ENCODE results near the gene OR1A1. TPM values are rescaled to one million over a fixed set of nuclear protein-coding genes. Genes with fewer than 3 reads are reported as not detected.
"Not testable (repeated sequence)": the region's sequence is repeated elsewhere in the genome, so short reads cannot be mapped to it uniquely, and the experiment has no call there.

The OR1A1 gene
- polyA plus RNA-seq, 1 experiment, result not detected

- POLR2A ChIA-PET, result no interaction called here
- Histone ChIP-seq H3K27me3 (ENCODE audit: control insufficient read depth, insufficient read depth, low read length) (no peaks in the 10 kb centered on the region), H3K36me3 (ENCODE audit: control insufficient read depth, insufficient read depth, low read length) (no peaks in the 10 kb centered on the region), H3K4me3 (ENCODE audit: low read depth, low read length) (no peak overlapping the region)
- CTCF ChIA-PET, result no interaction called here
- TF ChIP-seq CTCF (IDR thresholded peaks at IDR 0.05; ENCODE audit: insufficient read depth, low read depth, low read length), result no peak
- no peak for DNase-seq (ENCODE audit: low read depth)
Measured at GRCh38 chr17:3213001-3213400, 5.5 kb downstream of the OR1A1 start.

GRCh38 chr17:3213587-3213986 is 6.1 kb downstream of the OR1A1 start:
- H3K36me3 ChIP-seq (ENCODE audit: control insufficient read depth, insufficient read depth, low read length), result no peaks in the 10 kb centered on the region
- no peaks in the 10 kb centered on the region for H3K27me3 ChIP-seq (ENCODE audit: control insufficient read depth, insufficient read depth, low read length)
- no peak overlapping the region for H3K4me3 ChIP-seq (ENCODE audit: low read depth, low read length)
- ChIA-PET CTCF (interaction anchor here (1.0 kb wide), 1 partner anchor 71 kb away, joined by 3 read pairs; no protein-coding TSS in a partner anchor), POLR2A (no interaction called here)
- no peak for TF ChIP-seq CTCF (IDR thresholded peaks at IDR 0.05; ENCODE audit: insufficient read depth, low read depth, low read length)
- DNase-seq (ENCODE audit: low read depth), result no peak

GRCh38 chr17:3219978-3220377 is 12.5 kb downstream of the OR1A1 start:
- DNase-seq (ENCODE audit: low read depth); POLR2A ChIA-PET; H3K4me3 ChIP-seq (ENCODE audit: low read depth, low read length); CTCF ChIA-PET; H3K36me3 ChIP-seq (ENCODE audit: control insufficient read depth, insufficient read depth, low read length); H3K27me3 ChIP-seq (ENCODE audit: control insufficient read depth, insufficient read depth, low read length): not testable (repeated sequence)

GRCh38 chr17:3221850-3222249 is 14.4 kb downstream of the OR1A1 start:
- POLR2A ChIA-PET, result no interaction called here
- CTCF ChIA-PET, result no interaction called here
- no peak for TF ChIP-seq CTCF (IDR thresholded peaks at IDR 0.05; ENCODE audit: insufficient read depth, low read depth, low read length)
- Histone ChIP-seq H3K27me3 (ENCODE audit: control insufficient read depth, insufficient read depth, low read length) (no peaks in the 10 kb centered on the region), H3K4me3 (ENCODE audit: low read depth, low read length) (no peak overlapping the region), H3K36me3 (ENCODE audit: control insufficient read depth, insufficient read depth, low read length) (no peaks in the 10 kb centered on the region)
- no peak for DNase-seq (ENCODE audit: low read depth)

- no peak overlapping the region for H3K4me3 ChIP-seq (ENCODE audit: low read depth, low read length)
- TF ChIP-seq CTCF (IDR thresholded peaks at IDR 0.05; ENCODE audit: insufficient read depth, low read depth, low read length), result no peak
- ChIA-PET CTCF (no interaction called here), POLR2A (no interaction called here)
- no peak for DNase-seq (ENCODE audit: low read depth)
- H3K36me3 ChIP-seq (ENCODE audit: control insufficient read depth, insufficient read depth, low read length), result no peaks in the 10 kb centered on the region
- no peaks in the 10 kb centered on the region for H3K27me3 ChIP-seq (ENCODE audit: control insufficient read depth, insufficient read depth, low read length)
Measured at GRCh38 chr17:3222505-3222904, 15.0 kb downstream of the OR1A1 start.

- POLR2A ChIA-PET, result not testable (repeated sequence)
Measured at GRCh38 chr17:3224721-3225352, 17.4 kb downstream of the OR1A1 start.

GRCh38 chr17:3232300-3232699 is 24.8 kb downstream of the OR1A1 start:
- H3K36me3 ChIP-seq (ENCODE audit: control insufficient read depth, insufficient read depth, low read length); POLR2A ChIA-PET; CTCF ChIA-PET; DNase-seq (ENCODE audit: low read depth); H3K27me3 ChIP-seq (ENCODE audit: control insufficient read depth, insufficient read depth, low read length); H3K4me3 ChIP-seq (ENCODE audit: low read depth, low read length): not testable (repeated sequence)

More at GRCh38 chr17:3224721-3225352, 17.4 kb downstream of the OR1A1 start:
- H3K27me3 ChIP-seq (ENCODE audit: control insufficient read depth, insufficient read depth, low read length); DNase-seq (ENCODE audit: low read depth); H3K4me3 ChIP-seq (ENCODE audit: low read depth, low read length); H3K36me3 ChIP-seq (ENCODE audit: control insufficient read depth, insufficient read depth, low read length); CTCF ChIA-PET: not testable (repeated sequence)

- H3K27me3 ChIP-seq (ENCODE audit: control insufficient read depth, insufficient read depth, low read length); H3K36me3 ChIP-seq (ENCODE audit: control insufficient read depth, insufficient read depth, low read length); CTCF ChIA-PET; DNase-seq (ENCODE audit: low read depth); H3K4me3 ChIP-seq (ENCODE audit: low read depth, low read length); POLR2A ChIA-PET: not testable (repeated sequence)
Measured at GRCh38 chr17:3238685-3239084, 31.2 kb downstream of the OR1A1 start.

- POLR2A ChIA-PET; CTCF ChIA-PET; DNase-seq (ENCODE audit: low read depth); H3K36me3 ChIP-seq (ENCODE audit: control insufficient read depth, insufficient read depth, low read length); H3K4me3 ChIP-seq (ENCODE audit: low read depth, low read length); H3K27me3 ChIP-seq (ENCODE audit: control insufficient read depth, insufficient read depth, low read length): not testable (repeated sequence)
Measured at GRCh38 chr17:3241044-3241443, 33.6 kb downstream of the OR1A1 start.

- H3K36me3 ChIP-seq (ENCODE audit: control insufficient read depth, insufficient read depth, low read length); DNase-seq (ENCODE audit: low read depth); H3K4me3 ChIP-seq (ENCODE audit: low read depth, low read length); POLR2A ChIA-PET; CTCF ChIA-PET; H3K27me3 ChIP-seq (ENCODE audit: control insufficient read depth, insufficient read depth, low read length): not testable (repeated sequence)
Measured at GRCh38 chr17:3244841-3245240, 37.4 kb downstream of the OR1A1 start.

Measured in BJ (cell line).